ENCODE measurements around the gene KLHL5. TPM values are rescaled to one million over a fixed set of nuclear protein-coding genes. Genes with fewer than 3 reads are reported as not detected.
"Not testable (repeated sequence)": the region's sequence is repeated elsewhere in the genome, so short reads cannot be mapped to it uniquely, and the experiment has no call there.

KLHL5 gene
- polyA plus RNA-seq, 6 donors from 2014 or later, result 21.4 to 42.3 (median 25.2) TPM

- peaks cover 16 to 48% (median 26%) of the 10 kb centered on the region in 3 donors for H3K4me1 Mint-ChIP-seq
- peak overlapping the region; percentile 76 to 95 (median 94) for H3K4me3 Mint-ChIP-seq
- peak overlapping the region in 4 of 6 donors; percentile 72 to 96 (median 82) for H3K27ac Mint-ChIP-seq
- H3K36me3 Mint-ChIP-seq, result peaks cover 0 to 10% of the 10 kb centered on the region in 2 donors
- H3K9me3 Mint-ChIP-seq; DNase-seq; ATAC-seq (ENCODE audit: low read depth in 2 of 2); H3K27me3 Mint-ChIP-seq: not testable (repeated sequence)
These were observed 30.4 kb upstream of the KLHL5 start for GRCh38 chr4:39031590-39032020.

GRCh38 chr4:39032218-39033085 lies 29.6 kb upstream of the KLHL5 start, which contains the start of gene TMEM156:
Gene TMEM156, minus strand, starts transcription at chr4:39032409. Its CDS starts 96 bp downstream, at chr4:39032313.
- Mint-ChIP-seq H3K27me3 (no peaks in the 10 kb centered on the region), H3K4me1 (peaks cover 13 to 48% (median 30%) of the 10 kb centered on the region in 3 donors)
- DNase-seq, result peak; percentile 69

GRCh38 chr4:39036172-39036571 lies 25.9 kb upstream of the KLHL5 start:
- peak overlapping the region in 5 of 6 donors; percentile 1 to 90 (median 9) for H3K27ac Mint-ChIP-seq
- ATAC-seq (ENCODE audit: low read depth in 2 of 2), result no peak

More at GRCh38 chr4:39032218-39033085, 29.6 kb upstream of the KLHL5 start, which contains the start of gene TMEM156:
- ATAC-seq (ENCODE audit: low read depth in 2 of 2), result peak; percentile 81 to 82
- Mint-ChIP-seq H3K9me3 (no peaks in the 10 kb centered on the region), H3K36me3 (peaks cover 0 to 6% of the 10 kb centered on the region in 2 donors), H3K4me3 (peak within 1 kb of the TSS; percentile 76 to 95 (median 94)), H3K27ac (peak within 1 kb of the TSS; percentile 78 to 96 (median 91))

GRCh38 chr4:39037491-39037825 lies 24.6 kb upstream of the KLHL5 start:
- Mint-ChIP-seq H3K36me3 (no peaks in the 10 kb centered on the region), H3K9me3 (no peaks in the 10 kb centered on the region), H3K27ac (peak overlapping the region in 3 of 6 donors; percentile 1 to 56 (median 47)), H3K27me3 (no peaks in the 10 kb centered on the region), H3K4me3 (peak overlapping the region in 1 of 8 donors; percentile 51), H3K4me1 (peaks cover 11 to 51% (median 33%) of the 10 kb centered on the region in 3 donors)
- DNase-seq (no peak), ATAC-seq (ENCODE audit: low read depth in 2 of 2) (no peak)

More at GRCh38 chr4:39036172-39036571, 25.9 kb upstream of the KLHL5 start:
- Mint-ChIP-seq H3K4me3 (no peak overlapping the region), H3K4me1 (peaks cover 7 to 46% (median 31%) of the 10 kb centered on the region in 3 donors), H3K36me3 (no peaks in the 10 kb centered on the region), H3K27me3 (no peaks in the 10 kb centered on the region), H3K9me3 (no peaks in the 10 kb centered on the region)
- DNase-seq, result no peak

- H3K36me3 Mint-ChIP-seq, result no peaks in the 10 kb centered on the region
- H3K27me3 Mint-ChIP-seq, result no peaks in the 10 kb centered on the region
- peaks cover 13 to 50% (median 33%) of the 10 kb centered on the region in 3 donors for H3K4me1 Mint-ChIP-seq
- peak overlapping the region in 2 of 6 donors; percentile 1 to 82 for H3K27ac Mint-ChIP-seq
- ATAC-seq (ENCODE audit: low read depth in 2 of 2) (no peak), DNase-seq (no peak)
- H3K9me3 Mint-ChIP-seq, result no peaks in the 10 kb centered on the region
- no peak overlapping the region for H3K4me3 Mint-ChIP-seq
These were observed 24.1 kb upstream of the KLHL5 start for GRCh38 chr4:39037941-39038340.

GRCh38 chr4:39039108-39039507 lies 22.9 kb upstream of the KLHL5 start:
- H3K9me3 Mint-ChIP-seq, result no peaks in the 10 kb centered on the region
- H3K27me3 Mint-ChIP-seq, result no peaks in the 10 kb centered on the region
- ATAC-seq (ENCODE audit: low read depth in 2 of 2) (no peak), DNase-seq (no peak)
- peaks cover 22 to 52% (median 45%) of the 10 kb centered on the region in 3 donors for H3K4me1 Mint-ChIP-seq
- no peaks in the 10 kb centered on the region for H3K36me3 Mint-ChIP-seq
- peak overlapping the region in 1 of 6 donors; percentile 78 for H3K27ac Mint-ChIP-seq
- no peak overlapping the region for H3K4me3 Mint-ChIP-seq

GRCh38 chr4:39042366-39042765 lies 19.7 kb upstream of the KLHL5 start:
- no peaks in the 10 kb centered on the region for H3K9me3 Mint-ChIP-seq
- H3K27me3 Mint-ChIP-seq, result no peaks in the 10 kb centered on the region
- peak overlapping the region; percentile 1 to 93 (median 65) for H3K27ac Mint-ChIP-seq
- no peaks in the 10 kb centered on the region for H3K36me3 Mint-ChIP-seq
- ATAC-seq (ENCODE audit: low read depth in 2 of 2) (no peak), DNase-seq (no peak)
- peaks cover 30 to 64% (median 63%) of the 10 kb centered on the region in 3 donors for H3K4me1 Mint-ChIP-seq
- peak overlapping the region; percentile 1 to 81 (median 26) for H3K4me3 Mint-ChIP-seq

GRCh38 chr4:39043058-39043860 lies 18.8 kb upstream of the KLHL5 start:
- peaks cover 33 to 64% (median 63%) of the 10 kb centered on the region in 3 donors for H3K4me1 Mint-ChIP-seq
- peak overlapping the region; percentile 87 to 97 (median 94) for H3K27ac Mint-ChIP-seq

GRCh38 chr4:39043861-39044363 lies 18.1 kb upstream of the KLHL5 start:
- DNase-seq (peak; percentile 60), ATAC-seq (ENCODE audit: low read depth in 2 of 2) (peak; percentile 5 to 7)
- Mint-ChIP-seq H3K9me3 (no peaks in the 10 kb centered on the region), H3K4me1 (peaks cover 35 to 66% (median 63%) of the 10 kb centered on the region in 3 donors), H3K4me3 (peak overlapping the region; percentile 81 to 97 (median 90)), H3K27me3 (no peaks in the 10 kb centered on the region), H3K27ac (peak overlapping the region; percentile 87 to 97 (median 94)), H3K36me3 (peaks cover 0 to 9% of the 10 kb centered on the region in 2 donors)

More at GRCh38 chr4:39043058-39043860, 18.8 kb upstream of the KLHL5 start:
- DNase-seq (no peak), ATAC-seq (ENCODE audit: low read depth in 2 of 2) (no peak)
- Mint-ChIP-seq H3K9me3 (no peaks in the 10 kb centered on the region), H3K27me3 (no peaks in the 10 kb centered on the region), H3K36me3 (peaks cover 0 to 9% of the 10 kb centered on the region in 2 donors), H3K4me3 (peak overlapping the region; percentile 81 to 97 (median 90))

GRCh38 chr4:39044364-39044955 lies 17.6 kb upstream of the KLHL5 start:
- Mint-ChIP-seq H3K27me3 (no peaks in the 10 kb centered on the region), H3K9me3 (no peaks in the 10 kb centered on the region), H3K4me1 (peaks cover 35 to 68% (median 61%) of the 10 kb centered on the region in 3 donors), H3K4me3 (peak overlapping the region; percentile 81 to 97 (median 90)), H3K27ac (peak overlapping the region; percentile 87 to 97 (median 94)), H3K36me3 (peaks cover 0 to 9% of the 10 kb centered on the region in 2 donors)
- ATAC-seq (ENCODE audit: low read depth in 2 of 2) (peak; percentile 84), DNase-seq (peak; percentile 97)

GRCh38 chr4:39044956-39045826 lies 16.8 kb upstream of the KLHL5 start:
- H3K36me3 Mint-ChIP-seq, result peaks cover 0 to 9% of the 10 kb centered on the region in 2 donors
- no peaks in the 10 kb centered on the region for H3K9me3 Mint-ChIP-seq
- H3K4me1 Mint-ChIP-seq, result peaks cover 35 to 69% (median 58%) of the 10 kb centered on the region in 3 donors
- peak overlapping the region; percentile 82 to 96 (median 94) for H3K27ac Mint-ChIP-seq
- H3K4me3 Mint-ChIP-seq, result peak overlapping the region; percentile 81 to 98 (median 96)
- DNase-seq (peak; percentile 67), ATAC-seq (ENCODE audit: low read depth in 2 of 2) (peak; percentile 20 to 26)
- no peaks in the 10 kb centered on the region for H3K27me3 Mint-ChIP-seq

- H3K4me1 Mint-ChIP-seq, result peaks cover 38 to 72% (median 61%) of the 10 kb centered on the region in 3 donors
These were observed 16.2 kb upstream of the KLHL5 start for GRCh38 chr4:39045827-39046221.

More at GRCh38 chr4:39045827-39046221, 16.2 kb upstream of the KLHL5 start:
- peaks cover 0 to 9% of the 10 kb centered on the region in 2 donors for H3K36me3 Mint-ChIP-seq
- DNase-seq (peak; percentile 13), ATAC-seq (ENCODE audit: low read depth in 2 of 2) (no peak)
- H3K4me3 Mint-ChIP-seq, result peak overlapping the region; percentile 81 to 98 (median 96)
- peak overlapping the region; percentile 11 to 95 (median 87) for H3K27ac Mint-ChIP-seq
- H3K27me3 Mint-ChIP-seq, result no peaks in the 10 kb centered on the region
- H3K9me3 Mint-ChIP-seq, result no peaks in the 10 kb centered on the region

Measured in naive B cell (primary cell).